Activated naive CD4-positive, alpha-beta T cell treated with anti-CD3 and anti-CD28 coated beads, Interleukin-2, amount 10 ng/mL, durations not matched to agents 5 hours and 36 hours (primary cell): ENCODE results near the gene GPC3. TPM values are rescaled to one million over a fixed set of nuclear protein-coding genes. Genes with fewer than 3 reads are reported as not detected.

Source experiments
- total RNA-seq, 2 experiments: library from RNA; stranded (reverse); gene quantifications; one replicate each; pipeline ENCODE4 v1.2.3, GENCODE V29; 2021

The GPC3 gene
- total RNA-seq: 1 to 10 TPM; 1.0 to 1.1 TPM

GRCh38 chrX:133985164-133985966 lies at the start of gene GPC3:
TSS of gene GPC3 (minus strand) at chrX:133985594.

